Lower lobe of right lung (tissue), 2 donors: ENCODE results near the gene CUBN. TPM values are rescaled to one million over a fixed set of nuclear protein-coding genes. Genes with fewer than 3 reads are reported as not detected.

Source experiments
- ATAC-seq, 2 donors: fragments of 200-7000 bp; cut with Tn5 transposase; one replicate each; pipeline ENCODE4 v1.9.1; 2020 to 2022; ENCODE audit warnings: mild to moderate bottlenecking in 2 of 2, moderate library complexity in 2 of 2
- DNase-seq: peaks from one replicate; pipeline ENCODE4 v3.0.0-alpha.2; 2020
- H3K27ac ChIP-seq: fragments of 200-600 bp; one replicate; pipeline ENCODE4 v1.8.0; 2022
- H3K27me3 ChIP-seq: fragments of 200-600 bp; one replicate; pipeline ENCODE4 v1.8.0; 2022; ENCODE audit warnings: low read depth
- H3K36me3 ChIP-seq: fragments of 200-600 bp; one replicate; pipeline ENCODE4 v1.8.0; 2022; ENCODE audit warnings: mild to moderate bottlenecking
- H3K4me1 ChIP-seq: fragments of 200-600 bp; one replicate; pipeline ENCODE4 v1.8.0; 2022
- H3K4me3 ChIP-seq: fragments of 200-600 bp; one replicate; pipeline ENCODE4 v1.8.0; 2022; ENCODE audit warnings: mild to moderate bottlenecking
- H3K9me3 ChIP-seq: fragments of 200-600 bp; one replicate; pipeline ENCODE4 v1.8.0; 2022
- CTCF ChIP-seq: fragments of 200-600 bp; IDR thresholded peaks from one replicate; pipeline ENCODE4 v1.8.0; 2022; ENCODE audit warnings: antibody characterized with exemption, mild to moderate bottlenecking
- intact Hi-C: fragments of 100-400 bp; cut with DNase I; formaldehyde crosslinking; loops from one replicate; pipeline ENCODE4 v1.11.0; 2022
- total RNA-seq: library from RNA; stranded (reverse); fragmentation: NEBNext Ultra II Directional; extraction: Animal tissue kit (Norgen Biotek cat#: 25700); gene quantifications from one replicate; pipeline ENCODE4 v1.2.1, GENCODE V29; 2021
- donor health status: DM: no; HTN: yes; CAD: no; lungs with severe emphysema.

Gene CUBN
- total RNA-seq, 1 donor from 2014 or later = 2.2 TPM

DNA sequence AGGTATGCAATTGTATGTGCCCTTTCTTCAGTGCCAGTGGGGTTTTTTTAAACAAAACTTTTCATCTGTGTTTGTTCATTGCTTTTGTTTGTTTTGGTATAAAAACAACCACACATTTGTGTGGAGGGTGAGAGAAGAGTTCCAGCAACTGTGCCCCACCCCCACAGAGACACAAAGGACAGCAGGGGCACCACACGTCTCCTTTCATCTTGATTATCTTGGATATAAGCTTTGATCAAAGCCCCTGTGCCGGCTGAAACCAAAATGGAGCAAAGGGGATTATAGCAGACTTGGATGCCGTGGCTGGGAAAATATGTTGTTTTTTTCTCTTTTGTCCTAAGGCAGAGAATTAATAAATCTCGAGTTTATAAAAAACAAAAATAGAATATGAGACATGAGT is 200.5 kb downstream of the CUBN start:
- Histone ChIP-seq H3K36me3 (no peaks in the 10 kb centered on the region), H3K4me1 (no peaks in the 10 kb centered on the region), H3K27ac (no peak overlapping the region), H3K9me3 (no peaks in the 10 kb centered on the region), H3K27me3 (no peaks in the 10 kb centered on the region), H3K4me3 (no peak overlapping the region)
- intact Hi-C loops = no loop called here
- DNase-seq (no peak), ATAC-seq (no peak)
- no peak for TF ChIP-seq CTCF

DNA sequence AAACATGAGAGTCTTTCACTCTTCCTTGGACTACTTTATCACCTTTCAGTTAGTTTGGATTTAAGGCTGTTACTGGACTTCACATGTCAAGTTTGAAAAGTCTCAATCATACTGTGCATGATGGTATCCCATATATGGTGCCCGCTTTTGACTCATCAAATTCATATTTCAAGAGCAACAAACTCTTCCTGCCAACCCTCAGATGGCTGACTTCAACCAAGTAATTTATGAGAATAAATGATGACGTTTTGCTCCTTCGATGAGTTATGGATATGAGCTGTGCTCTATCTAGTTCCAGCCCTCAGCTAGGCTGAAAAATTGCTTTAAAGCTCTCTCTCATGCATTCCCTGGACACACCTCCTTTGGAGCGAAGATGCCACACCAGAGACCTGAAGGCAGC is 202.1 kb downstream of the CUBN start:
- DNase-seq = no peak
- no peak overlapping the region for H3K27ac ChIP-seq
- H3K4me3 ChIP-seq = no peak overlapping the region
- intact Hi-C loops = no loop called here
- no peaks in the 10 kb centered on the region for H3K4me1 ChIP-seq
- H3K9me3 ChIP-seq = no peaks in the 10 kb centered on the region
- H3K27me3 ChIP-seq = no peaks in the 10 kb centered on the region
- no peaks in the 10 kb centered on the region for H3K36me3 ChIP-seq
- TF ChIP-seq CTCF = no peak
- no peak for ATAC-seq

DNA sequence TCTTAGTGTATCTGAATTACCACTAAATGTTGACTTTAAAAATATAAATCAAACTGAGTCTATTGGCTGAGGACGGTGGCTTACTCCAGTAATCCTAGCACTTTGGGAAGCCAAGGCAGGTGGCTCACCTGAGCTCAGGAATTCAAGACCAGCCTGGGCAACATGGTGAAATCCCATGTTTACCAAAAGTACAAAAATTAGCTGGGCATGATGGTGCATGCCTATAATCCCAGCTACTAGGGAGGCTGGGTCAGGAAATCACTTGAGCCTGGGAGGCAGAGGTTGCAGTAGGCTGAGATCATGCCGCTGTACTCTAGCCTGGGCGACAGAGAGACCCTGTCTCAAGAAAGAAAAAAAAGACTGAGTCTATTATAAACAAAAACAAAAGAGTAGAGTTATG is 205.9 kb downstream of the CUBN start:
- TF ChIP-seq CTCF = no peak
- no peaks in the 10 kb centered on the region for H3K36me3 ChIP-seq
- no peaks in the 10 kb centered on the region for H3K9me3 ChIP-seq
- intact Hi-C loops = no loop called here
- no peak overlapping the region for H3K27ac ChIP-seq
- DNase-seq = no peak
- H3K4me3 ChIP-seq = no peak overlapping the region
- H3K27me3 ChIP-seq = no peaks in the 10 kb centered on the region
- H3K4me1 ChIP-seq = no peaks in the 10 kb centered on the region
- no peak for ATAC-seq

GRCh38 chr10:16923309-16923708 is 206.3 kb downstream of the CUBN start:
- ATAC-seq (no peak), DNase-seq (no peak)
- Histone ChIP-seq H3K27ac (no peak overlapping the region), H3K27me3 (no peaks in the 10 kb centered on the region), H3K4me3 (no peak overlapping the region), H3K36me3 (no peaks in the 10 kb centered on the region), H3K9me3 (no peaks in the 10 kb centered on the region), H3K4me1 (no peaks in the 10 kb centered on the region)
- TF ChIP-seq CTCF = no peak
- intact Hi-C loops = no loop called here

- no peaks in the 10 kb centered on the region for H3K9me3 ChIP-seq
- no peaks in the 10 kb centered on the region for H3K4me1 ChIP-seq
- TF ChIP-seq CTCF = no peak
- H3K27me3 ChIP-seq = no peaks in the 10 kb centered on the region
- H3K4me3 ChIP-seq = no peak overlapping the region
- H3K27ac ChIP-seq = no peak overlapping the region
- no peak for ATAC-seq
- no peak for DNase-seq
- no peaks in the 10 kb centered on the region for H3K36me3 ChIP-seq
- intact Hi-C loops = no loop called here
Measured at GRCh38 chr10:16919121-16919982, 210.3 kb downstream of the CUBN start.
